Activated CD4-positive, alpha-beta T cell treated with anti-CD3 and anti-CD28 coated beads, Interleukin-2, amount 10 ng/mL, durations not matched to agents 7 days and 5 days (primary cell): ENCODE measurements around the gene NTM. TPM values are rescaled to one million over a fixed set of nuclear protein-coding genes. Genes with fewer than 3 reads are reported as not detected.

ENCODE experiments used
- CTCF ChIA-PET: fragments of 350-600 bp; sonication (Branson Sonifier 250); formaldehyde crosslinking; loops from one replicate; lab custom pipeline; 2021; ENCODE audit warnings: antibody characterized with exemption; lab: Charles Lee
- POLR2A ChIA-PET: fragments of 350-600 bp; sonication (Branson Sonifier 250); formaldehyde crosslinking; loops from one replicate; lab custom pipeline; 2021; ENCODE audit warnings: antibody characterized with exemption; lab: Charles Lee
- DNase-seq: peaks from one replicate; pipeline ENCODE4 v3.0.0-alpha.2; 2020
- H3K27ac Mint-ChIP-seq: one replicate; pipeline ENCODE4 v1.8.0; 2021; ENCODE audit warnings: mild to moderate bottlenecking, moderate library complexity, mixed read lengths
- H3K27me3 Mint-ChIP-seq: one replicate; pipeline ENCODE4 v1.8.0; 2021; ENCODE audit warnings: mixed read lengths
- H3K36me3 Mint-ChIP-seq: one replicate; pipeline ENCODE4 v1.8.0; 2021; ENCODE audit warnings: low read depth, mixed read lengths
- H3K4me1 Mint-ChIP-seq: one replicate; pipeline ENCODE4 v1.8.0; 2021; ENCODE audit warnings: mixed read lengths
- H3K4me3 Mint-ChIP-seq: one replicate; pipeline ENCODE4 v1.8.0; 2021; ENCODE audit warnings: mild to moderate bottlenecking, moderate library complexity, mixed read lengths
- H3K9me3 Mint-ChIP-seq: one replicate; pipeline ENCODE4 v1.8.0; 2021; ENCODE audit warnings: mixed read lengths
- total RNA-seq, 2 experiments: library from RNA; stranded (reverse); gene quantifications; one replicate each; pipeline ENCODE4 v1.2.3, GENCODE V29; 2021

The NTM gene
- total RNA-seq, 2 experiments from 2014 or later, result not detected

DNA sequence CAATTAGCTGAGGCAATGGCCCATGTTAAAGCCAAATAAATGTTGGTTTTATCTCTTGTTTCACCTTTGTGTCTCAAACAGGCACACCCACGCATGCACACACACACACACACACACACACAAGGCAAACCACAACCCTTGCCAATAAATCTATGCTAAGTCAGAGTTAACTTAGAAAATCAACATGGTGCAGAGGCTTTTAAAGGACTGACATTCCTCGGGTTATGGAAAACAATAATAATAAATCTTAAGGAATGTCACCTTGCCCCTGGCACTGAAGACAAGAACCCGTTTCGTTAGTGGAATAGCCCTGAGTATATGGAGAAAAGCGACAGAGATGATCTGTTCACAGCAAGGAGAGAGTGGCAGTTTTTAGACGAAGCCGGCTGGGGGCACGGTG lies 326.3 kb downstream of the NTM start:
- no peak for DNase-seq
- H3K27ac Mint-ChIP-seq, result no peak overlapping the region
- H3K4me3 Mint-ChIP-seq, result no peak overlapping the region
- H3K9me3 Mint-ChIP-seq, result no peaks in the 10 kb centered on the region
- CTCF ChIA-PET, result no interaction called here
- H3K4me1 Mint-ChIP-seq, result peaks cover 5% of the 10 kb centered on the region
- peaks cover 6% of the 10 kb centered on the region for H3K27me3 Mint-ChIP-seq
- no peaks in the 10 kb centered on the region for H3K36me3 Mint-ChIP-seq
- POLR2A ChIA-PET, result no interaction called here

DNA sequence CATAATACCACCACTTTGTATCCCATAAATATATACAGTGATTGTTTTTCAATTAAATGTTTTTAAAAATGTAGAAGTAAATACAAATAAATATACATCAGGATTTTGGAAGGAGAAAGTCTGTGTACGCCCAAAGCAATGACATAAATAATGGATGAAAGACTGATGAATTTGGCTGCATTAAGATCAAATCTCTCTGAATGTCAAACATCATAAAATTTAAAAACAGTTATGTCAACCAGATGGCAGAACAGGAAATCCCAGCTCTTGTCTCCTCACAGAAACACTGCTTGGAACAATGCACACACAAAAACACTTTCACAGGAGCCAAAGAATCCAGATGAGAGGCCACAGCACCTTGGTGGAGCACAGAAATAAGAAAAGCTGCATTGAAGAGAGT lies 332.9 kb downstream of the NTM start:
- Mint-ChIP-seq H3K4me1 (no peaks in the 10 kb centered on the region), H3K27ac (no peak overlapping the region), H3K4me3 (no peak overlapping the region), H3K9me3 (peaks cover 7% of the 10 kb centered on the region), H3K27me3 (no peaks in the 10 kb centered on the region), H3K36me3 (no peaks in the 10 kb centered on the region)
- no peak for DNase-seq
- ChIA-PET POLR2A (no interaction called here), CTCF (no interaction called here)

DNA sequence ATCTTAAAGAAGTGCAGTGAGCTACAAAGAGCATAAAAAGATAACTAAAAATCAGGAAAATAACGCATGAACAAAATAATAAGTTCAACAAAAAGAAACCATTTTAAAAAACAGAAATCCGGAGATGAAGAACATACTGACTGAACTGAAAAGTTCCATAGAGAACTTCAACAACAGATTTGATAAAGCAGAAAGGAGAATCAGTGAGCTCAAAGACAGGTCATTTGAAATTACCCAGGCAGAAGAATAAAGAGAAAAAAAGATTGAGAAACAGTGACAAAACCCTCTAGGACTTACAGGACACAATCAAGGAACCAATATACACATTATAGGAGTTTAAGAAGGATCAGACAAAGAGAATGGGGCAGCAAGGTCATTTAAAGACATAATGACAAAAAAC lies 334.3 kb downstream of the NTM start:
- H3K9me3 Mint-ChIP-seq, result peaks cover 9% of the 10 kb centered on the region
- no peaks in the 10 kb centered on the region for H3K4me1 Mint-ChIP-seq
- H3K27me3 Mint-ChIP-seq, result no peaks in the 10 kb centered on the region
- no peaks in the 10 kb centered on the region for H3K36me3 Mint-ChIP-seq
- H3K27ac Mint-ChIP-seq, result no peak overlapping the region
- ChIA-PET POLR2A (no interaction called here), CTCF (no interaction called here)
- no peak for DNase-seq
- no peak overlapping the region for H3K4me3 Mint-ChIP-seq

DNA sequence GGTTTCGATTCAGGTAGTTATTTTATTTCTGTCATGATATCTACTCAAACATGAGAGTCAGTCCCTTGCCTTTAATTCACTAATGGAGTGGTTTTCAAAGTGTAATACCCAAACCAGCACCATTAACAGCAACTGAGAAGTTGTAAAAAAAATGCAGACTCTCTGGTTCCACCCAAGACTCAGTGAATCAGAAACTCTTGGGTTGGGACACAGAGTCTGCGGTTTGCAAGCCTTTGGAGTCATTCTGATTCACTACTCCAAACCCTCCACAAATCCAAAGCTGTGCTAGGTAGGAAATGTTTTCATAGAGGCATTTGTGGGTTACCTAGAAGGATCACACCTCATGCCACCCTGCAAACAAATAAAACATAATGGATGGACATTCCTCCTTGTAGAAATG lies 340.1 kb downstream of the NTM start:
- H3K27ac Mint-ChIP-seq, result no peak overlapping the region
- no peaks in the 10 kb centered on the region for H3K27me3 Mint-ChIP-seq
- no peak overlapping the region for H3K4me3 Mint-ChIP-seq
- no peaks in the 10 kb centered on the region for H3K4me1 Mint-ChIP-seq
- DNase-seq, result no peak
- CTCF ChIA-PET, result no interaction called here
- H3K9me3 Mint-ChIP-seq, result peaks cover 2% of the 10 kb centered on the region
- POLR2A ChIA-PET, result no interaction called here
- H3K36me3 Mint-ChIP-seq, result no peaks in the 10 kb centered on the region

DNA sequence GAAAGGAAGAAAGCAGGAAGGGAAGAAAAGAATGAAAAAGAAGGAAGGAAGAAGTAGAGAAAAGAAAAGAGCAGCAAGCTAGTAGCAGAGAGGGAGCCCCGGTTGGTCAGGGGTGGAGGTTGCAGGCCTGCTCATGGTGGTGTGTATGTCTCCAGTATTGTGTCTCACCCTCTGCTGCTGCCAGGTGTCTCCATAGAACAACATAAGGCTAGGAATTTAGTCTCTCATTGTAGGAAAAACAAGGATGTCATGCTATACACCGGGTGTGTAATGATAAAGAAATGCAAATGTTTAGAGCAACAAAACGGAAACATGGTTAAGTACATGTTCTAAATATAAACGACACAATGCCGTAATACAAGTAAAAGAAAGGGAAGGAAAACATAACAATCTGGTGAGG lies 342.5 kb downstream of the NTM start:
- CTCF ChIA-PET, result no interaction called here
- H3K4me1 Mint-ChIP-seq, result no peaks in the 10 kb centered on the region
- POLR2A ChIA-PET, result no interaction called here
- peaks cover 2% of the 10 kb centered on the region for H3K9me3 Mint-ChIP-seq
- H3K27me3 Mint-ChIP-seq, result no peaks in the 10 kb centered on the region
- no peak overlapping the region for H3K4me3 Mint-ChIP-seq
- H3K27ac Mint-ChIP-seq, result no peak overlapping the region
- H3K36me3 Mint-ChIP-seq, result no peaks in the 10 kb centered on the region
- DNase-seq, result no peak

DNA sequence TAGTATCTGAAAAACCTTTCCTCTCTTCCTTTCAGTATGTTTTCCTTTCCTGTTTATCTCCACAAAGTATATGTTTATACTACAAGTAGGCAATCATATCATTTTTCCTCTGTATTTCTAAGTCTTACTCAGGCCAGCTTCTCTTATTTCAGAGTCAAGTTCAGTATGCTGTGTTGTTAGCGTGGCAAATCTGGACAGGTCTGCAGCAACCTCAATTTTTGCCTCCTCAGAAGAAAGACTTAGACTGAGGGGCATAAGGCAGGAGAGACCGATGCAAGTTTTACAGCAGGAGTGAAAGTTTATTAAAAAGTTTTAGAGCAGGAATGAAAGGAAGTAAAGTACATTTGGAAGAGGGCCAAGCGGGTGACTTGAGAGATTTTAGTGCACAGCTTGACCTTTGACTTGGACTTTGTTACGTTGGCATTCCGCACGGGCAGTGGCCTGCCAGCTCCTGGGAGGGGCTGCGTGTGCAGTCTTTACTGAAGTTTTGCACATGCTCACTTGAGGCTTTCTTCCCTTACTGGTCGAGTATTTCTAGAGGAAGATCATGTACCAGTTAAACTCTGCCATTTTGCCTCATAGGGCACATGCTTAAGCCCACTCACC lies 343.2 kb downstream of the NTM start:
- Mint-ChIP-seq H3K4me3 (no peak overlapping the region), H3K27me3 (no peaks in the 10 kb centered on the region), H3K36me3 (no peaks in the 10 kb centered on the region), H3K9me3 (peaks cover 2% of the 10 kb centered on the region), H3K4me1 (no peaks in the 10 kb centered on the region), H3K27ac (no peak overlapping the region)
- DNase-seq, result no peak
- ChIA-PET CTCF (no interaction called here), POLR2A (no interaction called here)

DNA sequence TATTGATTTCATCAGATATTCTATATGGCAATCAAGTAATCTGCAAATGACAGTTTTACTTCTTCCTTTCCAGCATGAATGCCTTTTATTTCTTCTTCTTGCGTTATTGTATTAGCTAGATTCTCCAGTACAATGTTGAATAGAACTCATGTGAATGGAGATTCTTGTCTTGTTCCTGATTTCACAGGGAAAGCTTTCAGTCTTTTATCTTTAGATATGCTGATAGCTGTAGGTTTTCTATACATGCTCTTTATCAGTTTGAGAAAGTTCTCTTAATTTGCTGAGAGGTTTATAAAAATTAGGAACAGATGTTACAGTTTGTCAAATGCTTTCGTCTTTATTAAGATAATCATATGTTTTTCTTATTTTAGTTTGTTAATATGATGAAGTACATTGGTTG lies 347.2 kb downstream of the NTM start:
- ChIA-PET CTCF (no interaction called here), POLR2A (no interaction called here)
- Mint-ChIP-seq H3K27ac (no peak overlapping the region), H3K36me3 (no peaks in the 10 kb centered on the region), H3K4me3 (no peak overlapping the region), H3K4me1 (no peaks in the 10 kb centered on the region), H3K27me3 (no peaks in the 10 kb centered on the region), H3K9me3 (no peaks in the 10 kb centered on the region)
- DNase-seq, result no peak

DNA sequence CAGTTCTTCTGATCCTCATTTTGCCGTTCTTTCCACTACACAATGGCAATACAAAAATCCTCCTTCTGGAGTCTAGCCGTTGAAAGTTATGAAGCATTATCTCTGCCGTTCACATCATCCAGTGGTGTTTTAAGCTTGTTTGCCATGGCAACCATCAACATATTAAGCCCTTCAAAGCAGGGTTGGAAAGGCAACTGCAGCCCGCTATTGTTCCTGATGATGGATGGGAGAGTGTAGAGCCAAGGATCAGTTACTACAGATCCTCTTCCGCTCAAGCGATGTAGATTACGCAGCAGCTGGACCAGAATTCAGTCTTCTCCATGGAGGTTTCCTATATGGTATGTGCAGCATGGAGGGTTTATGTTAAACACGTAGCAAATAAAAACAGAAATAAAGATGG lies 352.7 kb downstream of the NTM start:
- ChIA-PET POLR2A (no interaction called here), CTCF (no interaction called here)
- Mint-ChIP-seq H3K4me3 (no peak overlapping the region), H3K4me1 (no peaks in the 10 kb centered on the region), H3K36me3 (no peaks in the 10 kb centered on the region), H3K27ac (no peak overlapping the region), H3K9me3 (no peaks in the 10 kb centered on the region), H3K27me3 (no peaks in the 10 kb centered on the region)
- no peak for DNase-seq

DNA sequence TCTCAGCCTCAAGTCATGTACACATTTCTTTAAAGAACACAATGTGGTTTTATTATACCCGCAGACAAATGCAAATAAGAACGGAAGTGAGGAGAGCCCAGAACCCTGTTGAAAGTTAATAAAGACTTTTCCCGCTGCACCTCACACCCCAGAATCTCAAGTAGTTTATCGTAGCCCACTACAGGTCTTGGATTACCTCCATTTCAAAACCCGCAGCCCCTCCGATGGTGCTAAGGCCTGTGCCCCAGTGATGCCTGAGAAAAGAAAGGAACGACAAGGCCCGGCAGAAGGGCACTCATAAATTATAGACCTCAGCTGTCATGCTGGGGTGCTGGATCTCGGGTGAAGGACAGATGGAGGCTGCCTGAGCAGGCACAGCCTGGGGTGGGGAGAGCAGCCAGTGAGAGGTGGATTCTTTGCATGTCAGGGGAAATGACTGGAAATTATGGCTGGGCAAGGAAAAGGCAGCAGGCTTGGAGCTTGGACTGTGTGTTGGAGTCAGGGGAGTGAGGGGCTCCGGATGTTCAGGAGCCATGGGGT lies 354.1 kb downstream of the NTM start:
- no peaks in the 10 kb centered on the region for H3K27me3 Mint-ChIP-seq
- CTCF ChIA-PET, result no interaction called here
- POLR2A ChIA-PET, result no interaction called here

DNA sequence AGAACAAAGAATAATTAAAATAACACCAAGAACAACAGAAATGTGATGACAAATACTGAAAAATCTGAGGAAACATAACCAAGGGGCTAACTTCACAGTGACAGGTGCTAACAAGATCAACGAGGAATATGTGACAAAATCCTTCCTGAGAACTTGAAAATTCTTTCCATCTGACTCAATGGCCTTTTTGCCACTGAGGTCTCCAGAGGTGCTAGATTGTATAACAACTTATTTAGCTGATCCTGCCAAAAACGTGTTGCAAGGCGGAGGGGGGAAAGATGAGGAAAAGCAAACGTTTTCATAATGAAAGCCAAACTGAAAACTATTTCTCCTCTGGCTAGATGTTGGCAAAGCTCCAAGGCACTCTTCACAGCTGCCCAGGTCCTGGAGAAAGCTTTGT lies 364.5 kb downstream of the NTM start:
- Mint-ChIP-seq H3K4me1 (no peaks in the 10 kb centered on the region), H3K27ac (no peak overlapping the region), H3K27me3 (no peaks in the 10 kb centered on the region), H3K4me3 (no peak overlapping the region), H3K9me3 (no peaks in the 10 kb centered on the region), H3K36me3 (no peaks in the 10 kb centered on the region)
- no peak for DNase-seq
- POLR2A ChIA-PET, result no interaction called here
- CTCF ChIA-PET, result no interaction called here

More for the DNA sequence above, 354.1 kb downstream of the NTM start:
- no peak overlapping the region for H3K27ac Mint-ChIP-seq
- H3K4me3 Mint-ChIP-seq, result no peak overlapping the region
- no peaks in the 10 kb centered on the region for H3K9me3 Mint-ChIP-seq
- DNase-seq, result no peak
- H3K4me1 Mint-ChIP-seq, result no peaks in the 10 kb centered on the region
- no peaks in the 10 kb centered on the region for H3K36me3 Mint-ChIP-seq

DNA sequence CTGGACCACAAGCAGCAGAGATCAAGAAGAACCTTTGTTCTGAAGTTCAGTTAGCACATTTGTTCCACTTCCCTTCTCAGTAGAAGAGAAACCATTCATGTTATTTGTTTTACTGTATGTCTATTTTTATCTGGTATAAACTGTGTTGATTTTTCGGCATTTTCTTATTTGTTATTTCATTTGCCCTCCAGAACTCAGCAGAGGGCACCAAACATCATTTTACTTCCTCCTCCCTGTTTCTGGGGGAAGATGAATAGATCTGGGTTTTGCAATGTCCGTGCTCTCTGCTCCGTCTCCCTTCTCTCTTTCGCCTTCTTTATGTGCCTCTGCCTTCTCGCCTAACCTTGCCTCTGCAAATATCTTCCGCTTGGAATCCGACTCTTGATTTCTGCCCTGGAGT lies 366.9 kb downstream of the NTM start:
- no peaks in the 10 kb centered on the region for H3K4me1 Mint-ChIP-seq
- no peak for DNase-seq
- CTCF ChIA-PET, result no interaction called here
- no peak overlapping the region for H3K4me3 Mint-ChIP-seq
- POLR2A ChIA-PET, result no interaction called here
- no peaks in the 10 kb centered on the region for H3K9me3 Mint-ChIP-seq
- no peaks in the 10 kb centered on the region for H3K27me3 Mint-ChIP-seq
- no peaks in the 10 kb centered on the region for H3K36me3 Mint-ChIP-seq
- no peak overlapping the region for H3K27ac Mint-ChIP-seq

DNA sequence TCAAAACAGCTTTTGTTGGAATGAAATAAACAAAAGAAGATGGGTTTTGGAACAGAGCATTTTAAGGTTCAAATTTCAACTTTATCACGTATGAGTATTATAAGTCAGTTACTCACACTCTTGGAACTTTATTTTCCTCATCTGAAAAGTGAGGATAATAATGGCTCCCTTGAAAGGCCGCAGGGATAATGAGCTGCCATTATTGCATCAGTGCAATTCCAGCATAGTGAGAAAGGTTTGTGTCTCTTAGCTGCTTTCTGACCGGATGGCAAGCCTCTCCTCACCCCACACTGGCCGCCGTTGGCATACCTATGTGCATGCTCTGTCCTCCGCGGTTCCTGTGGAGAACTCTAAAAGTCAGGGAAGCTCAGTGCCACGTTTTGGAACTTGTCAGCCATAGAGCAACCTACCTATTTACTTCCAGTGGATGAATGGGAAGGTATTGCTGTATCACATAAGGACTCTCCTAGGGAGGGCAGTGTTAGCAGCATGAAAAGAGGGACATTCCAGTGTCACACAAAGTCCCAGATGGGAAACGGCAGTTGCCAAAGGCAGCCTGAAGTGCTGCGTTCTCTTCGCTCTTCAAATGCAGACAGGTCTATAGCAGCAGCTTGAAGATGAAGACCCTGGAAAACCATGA lies 368.9 kb downstream of the NTM start:
- no peak for DNase-seq
- H3K36me3 Mint-ChIP-seq, result no peaks in the 10 kb centered on the region
- no peaks in the 10 kb centered on the region for H3K27me3 Mint-ChIP-seq
- no peak overlapping the region for H3K27ac Mint-ChIP-seq
- no peaks in the 10 kb centered on the region for H3K4me1 Mint-ChIP-seq
- no peak overlapping the region for H3K4me3 Mint-ChIP-seq
- POLR2A ChIA-PET, result no interaction called here
- H3K9me3 Mint-ChIP-seq, result no peaks in the 10 kb centered on the region
- CTCF ChIA-PET, result no interaction called here

DNA sequence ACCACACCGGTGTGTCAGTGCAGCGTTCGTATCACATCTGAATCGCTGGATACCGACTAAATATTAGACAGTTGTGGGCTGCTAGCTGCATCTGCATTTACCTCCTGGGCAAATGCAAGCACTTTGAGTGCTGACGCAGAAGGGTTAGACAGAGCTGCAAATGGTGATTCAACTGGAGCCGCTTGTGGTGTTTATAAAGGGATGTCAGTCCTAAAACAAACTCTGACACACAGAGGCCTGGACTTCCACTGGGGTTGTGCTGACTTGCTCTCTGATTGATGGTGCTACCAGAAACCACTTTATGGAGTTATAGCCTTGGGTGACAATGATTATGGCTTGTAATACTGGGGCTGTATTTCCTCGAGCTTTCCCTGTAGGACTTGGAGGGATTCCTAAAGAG lies 374.4 kb downstream of the NTM start:
- H3K27ac Mint-ChIP-seq, result no peak overlapping the region
- no peak overlapping the region for H3K4me3 Mint-ChIP-seq
- CTCF ChIA-PET, result no interaction called here
- H3K9me3 Mint-ChIP-seq, result no peaks in the 10 kb centered on the region
- POLR2A ChIA-PET, result no interaction called here
- H3K27me3 Mint-ChIP-seq, result no peaks in the 10 kb centered on the region
- H3K36me3 Mint-ChIP-seq, result no peaks in the 10 kb centered on the region
- DNase-seq, result no peak
- H3K4me1 Mint-ChIP-seq, result no peaks in the 10 kb centered on the region

DNA sequence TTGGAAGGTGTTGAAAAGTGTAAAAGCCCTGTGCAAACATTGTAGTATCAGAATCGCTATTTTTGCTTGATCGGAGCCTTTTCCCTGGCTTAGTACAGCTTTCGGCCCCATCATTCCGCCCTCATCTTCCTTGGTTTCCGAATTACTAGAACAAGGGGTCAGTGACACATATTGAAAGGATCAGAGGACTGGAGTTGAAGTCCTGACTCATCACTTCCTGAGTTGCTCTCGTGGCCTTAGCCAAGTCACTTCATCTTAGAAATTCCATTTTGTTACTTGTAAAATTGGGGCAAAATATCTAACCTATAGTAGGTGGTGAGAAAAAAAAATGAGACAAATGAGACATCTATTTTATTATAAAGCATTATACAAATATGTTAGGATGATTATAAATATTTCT lies 375.0 kb downstream of the NTM start:
- H3K9me3 Mint-ChIP-seq, result no peaks in the 10 kb centered on the region
- POLR2A ChIA-PET, result no interaction called here
- no peak overlapping the region for H3K27ac Mint-ChIP-seq
- no peaks in the 10 kb centered on the region for H3K4me1 Mint-ChIP-seq
- CTCF ChIA-PET, result no interaction called here
- H3K27me3 Mint-ChIP-seq, result no peaks in the 10 kb centered on the region
- DNase-seq, result no peak
- no peak overlapping the region for H3K4me3 Mint-ChIP-seq
- H3K36me3 Mint-ChIP-seq, result no peaks in the 10 kb centered on the region
